Measurements from ENCODE around the gene ADARB2.
"Not testable (repeated sequence)": the region's sequence is repeated elsewhere in the genome, so short reads cannot be mapped to it uniquely, and the experiment has no call there.

ADARB2 gene

DNA sequence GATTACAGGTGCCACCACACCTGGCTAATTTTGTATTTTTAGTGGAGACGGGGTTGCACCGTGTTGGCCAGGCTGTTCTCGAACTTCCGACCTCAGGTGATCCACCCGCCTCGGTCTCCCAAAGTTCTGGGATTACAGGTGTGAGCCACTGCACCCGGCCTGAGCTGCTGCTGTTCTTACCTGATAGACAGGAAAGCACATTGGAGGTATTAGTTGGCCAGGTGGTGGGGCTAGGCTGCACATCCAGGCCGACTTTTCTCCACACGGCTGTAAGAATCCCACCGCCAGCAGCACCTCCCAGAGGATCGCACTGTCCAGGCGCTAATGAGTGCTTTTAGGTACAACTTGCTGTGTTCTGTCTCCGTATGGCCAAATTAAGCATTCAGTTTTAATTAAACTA lies 568.6 kb downstream of the ADARB2 start:
- no peak for DNase-seq (ENCODE audit: low read depth)

DNA sequence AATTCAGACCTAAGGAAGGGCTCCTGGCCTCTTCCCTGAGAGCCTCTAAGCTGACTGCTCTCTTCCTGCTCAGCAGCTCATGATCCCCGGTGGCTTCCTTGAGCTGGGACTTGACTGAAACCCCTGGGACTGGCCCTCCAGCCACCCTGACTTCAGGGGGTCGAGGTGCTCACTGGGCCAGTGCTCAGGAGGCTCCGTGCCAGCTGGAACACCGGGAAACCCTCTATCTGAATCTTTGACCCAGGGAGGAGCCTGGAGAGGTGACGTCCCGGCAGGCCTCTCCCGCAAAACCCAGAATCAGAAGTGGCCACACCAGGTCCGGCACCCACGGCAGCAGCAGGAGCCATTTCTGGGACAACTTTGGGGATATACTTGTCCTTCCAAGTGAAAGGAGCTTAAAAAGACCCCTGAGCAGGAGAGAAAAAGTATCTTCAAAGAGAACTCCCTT lies 570.5 kb downstream of the ADARB2 start:
- DNase-seq (ENCODE audit: low read depth) = no peak

- DNase-seq (ENCODE audit: low read depth) = no peak
Measured at GRCh38 chr10:1166101-1166827, 571.1 kb downstream of the ADARB2 start.

DNA sequence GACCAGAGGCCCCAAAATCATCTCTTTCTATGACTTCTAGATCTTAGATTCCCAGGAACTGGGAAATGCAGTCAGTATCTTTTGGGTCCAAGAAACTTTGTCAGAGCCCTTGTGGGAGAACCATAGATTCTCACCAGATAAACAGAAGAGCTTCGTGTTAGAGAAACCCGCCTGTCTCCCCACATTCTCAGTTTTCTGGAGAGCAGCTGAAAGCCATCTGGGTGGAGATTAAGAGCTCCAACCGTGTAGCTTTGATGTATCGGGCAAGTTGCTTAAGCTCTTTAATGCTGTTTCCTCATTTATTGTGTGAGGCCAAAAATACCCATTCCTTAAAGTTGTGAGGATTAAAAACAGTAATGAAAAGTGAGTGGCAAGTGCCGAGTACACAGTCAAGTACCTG lies 573.5 kb downstream of the ADARB2 start:
- no peak for DNase-seq (ENCODE audit: low read depth)

DNA sequence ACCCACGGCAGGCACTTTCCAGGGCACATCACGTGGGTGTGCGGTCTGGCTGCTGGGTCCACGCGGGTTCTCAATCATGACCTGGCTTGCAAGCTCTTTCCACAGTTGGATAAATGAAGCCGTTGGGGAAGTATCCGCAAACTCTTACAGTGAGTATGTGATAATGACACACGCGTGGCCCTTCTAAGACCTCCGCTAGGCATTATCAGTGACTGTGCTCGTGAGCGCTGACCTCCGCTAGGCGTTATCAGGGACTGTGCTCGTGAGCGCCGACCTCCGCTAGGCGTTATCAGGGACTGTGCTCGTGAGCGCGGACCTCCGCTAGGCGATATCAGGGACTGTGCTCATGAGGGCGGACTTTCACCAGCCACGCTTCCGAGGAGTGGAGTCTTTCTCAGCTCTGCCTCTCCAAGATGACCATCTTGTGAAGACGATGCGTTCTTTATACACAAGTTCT lies 574.1 kb downstream of the ADARB2 start:
- DNase-seq (ENCODE audit: low read depth) = no peak

DNA sequence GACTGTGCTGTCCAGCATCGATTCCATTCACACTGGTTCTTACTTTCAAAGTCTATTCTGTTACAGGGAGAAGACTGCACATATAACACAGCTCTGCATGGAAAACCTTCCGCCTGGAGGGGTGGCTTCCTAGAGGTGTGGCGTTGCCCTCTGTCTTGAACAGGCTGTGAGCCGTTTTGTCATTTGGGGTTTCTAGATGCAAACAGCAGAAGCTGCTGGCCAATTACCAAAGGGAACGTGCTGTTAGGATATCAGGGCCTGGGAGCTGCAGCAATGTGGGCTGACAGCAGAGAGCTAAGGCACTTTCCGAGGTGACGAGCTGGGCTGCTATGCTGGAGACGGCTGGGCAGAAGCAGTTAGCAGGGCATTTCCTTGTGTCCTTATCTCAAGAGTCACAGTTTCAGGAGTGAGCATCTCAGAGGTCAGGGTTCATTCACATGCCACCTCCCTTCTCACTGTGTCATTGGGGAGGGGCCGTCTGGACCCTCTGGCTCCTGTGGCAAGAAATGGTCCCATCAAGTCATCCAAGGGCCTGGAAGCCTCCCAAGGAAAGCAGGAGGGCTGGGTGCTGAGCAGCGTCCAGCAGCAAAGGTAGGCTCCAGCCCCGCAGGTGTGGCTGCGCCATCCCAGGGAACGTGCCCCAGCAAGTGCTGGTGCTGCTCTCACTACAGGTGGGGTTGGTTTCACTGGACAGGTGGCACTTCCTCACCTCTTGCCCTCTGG lies 574.7 kb downstream of the ADARB2 start:
- DNase-seq (ENCODE audit: low read depth) = no peak

- DNase-seq (ENCODE audit: low read depth) = not testable (repeated sequence)
Measured at GRCh38 chr10:1161315-1161673, 576.0 kb downstream of the ADARB2 start.

DNA sequence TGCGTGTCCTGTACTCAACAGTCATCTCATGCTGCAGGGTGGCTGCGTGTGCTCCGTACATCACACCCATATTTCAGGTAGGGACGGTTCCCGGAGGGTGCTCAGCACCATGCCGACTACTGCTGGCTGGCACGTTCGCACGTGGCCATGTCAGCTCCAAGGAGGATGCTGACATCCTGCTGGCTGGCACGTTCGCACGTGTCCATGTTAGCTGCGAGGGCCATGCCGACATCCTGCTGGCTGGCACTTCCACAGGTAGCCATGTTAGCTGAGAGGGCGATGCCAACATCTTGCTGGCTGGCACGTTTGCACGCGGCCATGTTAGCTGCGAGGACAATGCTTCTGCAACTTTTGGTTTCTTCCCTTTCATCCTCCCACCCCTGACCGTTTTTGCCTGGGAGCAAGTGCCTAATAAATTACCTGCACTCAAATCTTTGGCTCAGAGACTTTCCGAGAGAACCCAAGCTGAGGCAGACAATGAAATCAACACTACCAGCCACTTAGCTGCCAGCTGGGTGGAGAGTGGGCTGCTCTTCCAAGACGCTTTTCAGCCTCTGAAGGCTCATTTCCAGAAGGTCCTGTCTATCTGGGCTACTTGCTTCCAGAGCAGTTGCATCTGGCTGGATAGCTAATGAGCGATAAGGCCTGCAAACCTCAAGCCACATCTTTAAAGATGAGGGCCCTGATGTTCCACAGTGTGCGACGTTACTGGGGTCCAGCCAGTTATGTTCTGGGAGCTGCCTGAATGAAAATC lies 576.6 kb downstream of the ADARB2 start:
- DNase-seq (ENCODE audit: low read depth) = no peak

DNA sequence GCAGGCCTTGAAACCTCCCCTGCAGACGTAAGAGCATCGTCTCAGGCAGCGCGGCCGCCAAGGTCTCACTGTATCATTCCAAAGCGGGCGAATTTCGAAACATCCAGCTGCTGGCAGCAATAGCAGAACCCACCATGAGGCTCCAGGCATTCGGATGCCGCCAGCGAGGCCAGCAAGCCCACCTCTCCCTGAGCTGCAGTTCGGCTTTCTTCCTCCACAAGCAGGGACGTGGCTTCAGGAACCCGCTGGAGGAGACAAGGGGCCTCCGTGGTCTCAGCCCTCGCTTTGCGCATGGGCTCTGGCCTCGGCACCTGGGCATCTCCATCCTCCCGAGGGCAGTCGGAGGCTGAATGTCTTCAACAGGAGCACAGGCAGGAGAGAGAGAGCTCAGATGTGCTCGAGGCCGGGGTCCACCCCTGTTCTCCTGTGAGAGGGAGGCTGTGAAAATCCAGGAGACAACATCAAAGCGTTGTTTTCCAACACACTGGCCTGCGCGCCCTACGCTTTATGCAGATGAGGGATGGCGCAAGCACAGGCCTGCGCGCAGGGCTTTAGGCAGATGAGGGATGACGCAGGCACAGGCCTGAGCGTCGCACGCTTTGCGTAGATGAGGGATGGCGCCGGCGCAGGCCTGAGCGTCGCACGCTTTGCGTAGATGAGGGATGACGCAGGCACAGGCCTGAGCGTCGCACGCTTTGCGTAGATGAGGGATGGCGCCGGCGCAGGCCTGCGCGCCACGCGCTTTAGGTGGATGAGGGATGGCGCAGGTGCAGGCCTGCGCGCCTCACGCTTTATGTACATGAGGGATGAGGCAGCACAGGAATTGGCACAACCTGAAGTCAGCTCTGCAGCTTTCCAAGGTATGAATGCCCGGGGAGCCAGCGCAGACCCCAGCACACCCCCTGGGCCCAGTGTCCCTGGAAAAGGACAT lies 577.9 kb downstream of the ADARB2 start:
- no peak for DNase-seq (ENCODE audit: low read depth)

DNA sequence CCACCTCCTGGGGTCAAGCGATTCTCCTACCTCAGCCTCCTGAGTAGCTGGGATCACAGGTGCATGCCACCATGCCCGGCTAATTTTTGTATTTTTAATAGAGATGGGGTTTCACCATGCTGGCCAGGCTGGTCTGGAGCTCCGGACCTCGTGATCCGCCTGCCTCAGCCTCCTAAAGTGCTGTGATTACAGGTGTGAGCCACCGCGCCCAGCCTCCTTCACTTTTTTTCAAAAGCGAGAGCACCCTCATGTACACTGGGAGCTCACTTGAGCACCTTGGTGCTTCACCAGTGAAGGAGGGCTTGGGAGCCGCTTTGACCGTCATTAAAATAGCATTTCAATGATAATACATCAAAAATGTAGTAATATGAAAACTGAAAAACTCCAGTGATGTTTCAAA lies 578.8 kb downstream of the ADARB2 start:
- DNase-seq (ENCODE audit: low read depth) = not testable (repeated sequence)

DNA sequence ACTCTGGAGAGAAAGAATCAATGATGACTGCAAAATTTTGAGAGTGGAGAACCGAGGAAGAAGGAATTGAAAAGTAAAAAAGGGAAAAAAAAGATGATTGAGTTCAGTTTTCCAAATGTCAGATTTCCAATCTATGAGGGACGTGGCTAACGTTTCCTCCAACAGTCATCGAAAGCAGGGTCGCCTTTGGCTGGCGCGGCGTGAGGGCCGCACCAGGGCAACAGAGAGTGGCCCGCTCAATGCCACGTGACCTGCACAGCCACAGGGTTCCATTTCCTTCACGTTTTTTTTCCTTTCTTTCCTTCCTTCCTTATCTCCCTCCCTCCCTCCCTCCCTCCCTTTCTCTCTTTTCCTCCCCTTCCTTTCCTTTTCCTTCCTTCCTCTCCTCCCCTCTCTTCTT lies 579.3 kb downstream of the ADARB2 start:
- DNase-seq (ENCODE audit: low read depth) = no peak

- no peak for DNase-seq (ENCODE audit: low read depth)
Measured at GRCh38 chr10:1157615-1157933, 579.8 kb downstream of the ADARB2 start.

DNA sequence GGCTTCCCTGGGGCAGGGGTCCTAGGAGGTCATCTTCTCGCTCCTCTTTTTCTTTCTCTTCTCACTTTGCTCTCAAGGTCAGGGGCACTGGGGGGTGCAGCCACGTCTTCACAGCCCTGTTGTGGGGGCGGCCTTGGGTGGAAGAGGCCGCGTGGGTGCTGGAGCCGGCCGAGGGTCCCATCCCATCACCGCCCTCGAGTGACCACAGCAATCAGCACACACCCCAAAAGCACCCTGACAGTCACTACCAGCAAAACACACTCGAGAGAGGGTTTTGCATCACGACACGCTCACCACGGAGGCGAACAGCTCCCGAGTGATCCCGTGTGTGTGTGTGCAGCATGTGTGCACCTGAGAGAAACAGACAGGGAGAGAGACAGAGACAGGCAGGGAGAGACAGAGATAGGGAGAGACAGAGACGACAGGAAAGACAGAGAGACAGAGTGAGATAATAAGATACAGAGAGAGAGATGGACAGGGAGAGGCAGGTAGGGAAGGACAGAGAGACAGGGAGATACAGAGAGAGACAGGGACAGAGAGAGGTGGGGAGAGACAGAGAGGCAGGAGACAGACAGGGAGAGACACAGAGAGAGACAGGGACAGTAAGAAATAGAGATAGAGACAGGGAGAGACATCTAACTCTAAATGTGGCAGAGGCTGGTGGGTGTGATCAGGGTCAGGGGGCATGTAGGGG lies 580.3 kb downstream of the ADARB2 start:
- no peak for DNase-seq (ENCODE audit: low read depth)

GRCh38 chr10:1156616-1156886 lies 580.8 kb downstream of the ADARB2 start:
- no peak for DNase-seq (ENCODE audit: low read depth)

- DNase-seq (ENCODE audit: low read depth) = no peak
Measured at GRCh38 chr10:1155791-1156615, 581.3 kb downstream of the ADARB2 start.

DNA sequence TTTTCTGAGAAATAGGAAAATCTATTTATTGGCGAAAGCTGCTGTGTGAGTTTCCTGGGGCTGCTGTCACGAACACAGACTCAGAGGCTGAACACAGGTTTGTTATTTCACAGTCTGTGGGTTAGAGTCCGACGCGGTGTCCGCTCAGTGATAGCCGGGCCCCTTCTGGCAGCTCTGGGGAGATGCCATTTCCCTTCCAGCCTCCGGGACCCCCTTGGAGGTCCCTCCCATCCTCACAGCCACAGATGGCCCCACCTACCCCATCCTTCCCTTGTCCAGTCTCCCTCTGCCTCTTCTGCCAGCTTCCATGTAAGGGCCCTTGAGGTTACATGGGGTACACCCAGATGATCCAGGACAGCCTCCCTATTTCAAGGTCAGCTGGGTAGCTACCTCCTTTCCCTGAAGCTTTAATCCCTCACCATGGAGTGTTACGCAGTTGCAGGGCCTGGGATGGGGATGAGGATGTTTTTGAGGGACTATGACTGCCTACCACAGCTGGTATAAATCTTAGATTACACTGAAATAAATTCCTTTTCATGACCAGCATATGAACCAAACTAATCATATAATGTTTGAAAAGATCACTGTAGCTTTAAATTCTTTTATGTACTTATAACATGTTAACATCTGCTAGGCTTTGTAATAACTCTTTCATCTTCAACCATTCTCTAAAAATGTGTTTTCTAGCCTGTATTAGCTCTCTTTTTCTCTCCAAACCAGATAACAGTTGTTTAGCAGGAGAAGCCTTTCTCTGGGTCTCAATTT lies 582.6 kb downstream of the ADARB2 start:
- DNase-seq (ENCODE audit: low read depth) = no peak

DNA sequence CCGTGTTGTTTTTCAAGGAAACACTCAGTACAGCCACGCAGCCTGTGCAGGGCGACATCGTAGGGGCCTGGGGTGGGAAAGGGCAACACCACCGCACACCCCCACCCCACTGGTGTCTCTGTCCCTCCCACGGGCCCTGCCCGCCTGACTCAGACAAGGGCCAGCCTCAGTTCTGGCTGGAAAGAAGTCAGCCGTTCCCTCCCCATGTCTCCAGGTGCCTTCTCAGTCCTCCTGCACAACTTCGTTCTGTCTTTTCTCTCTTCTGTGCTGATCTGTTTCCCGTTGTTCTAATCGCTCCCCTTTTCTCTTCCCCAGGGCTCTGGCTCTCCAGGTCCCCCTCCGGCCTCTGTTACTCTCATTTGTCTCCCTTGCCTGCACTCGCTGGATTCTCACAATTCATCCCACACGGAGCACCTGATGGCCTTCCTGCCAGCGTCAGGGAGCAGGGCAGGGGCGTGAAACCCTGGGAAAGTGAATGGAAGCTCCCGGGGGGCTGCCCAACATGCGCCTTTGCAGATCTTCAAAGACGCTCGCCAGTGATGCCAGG lies 583.4 kb downstream of the ADARB2 start:
- no peak for DNase-seq (ENCODE audit: low read depth)

DNA sequence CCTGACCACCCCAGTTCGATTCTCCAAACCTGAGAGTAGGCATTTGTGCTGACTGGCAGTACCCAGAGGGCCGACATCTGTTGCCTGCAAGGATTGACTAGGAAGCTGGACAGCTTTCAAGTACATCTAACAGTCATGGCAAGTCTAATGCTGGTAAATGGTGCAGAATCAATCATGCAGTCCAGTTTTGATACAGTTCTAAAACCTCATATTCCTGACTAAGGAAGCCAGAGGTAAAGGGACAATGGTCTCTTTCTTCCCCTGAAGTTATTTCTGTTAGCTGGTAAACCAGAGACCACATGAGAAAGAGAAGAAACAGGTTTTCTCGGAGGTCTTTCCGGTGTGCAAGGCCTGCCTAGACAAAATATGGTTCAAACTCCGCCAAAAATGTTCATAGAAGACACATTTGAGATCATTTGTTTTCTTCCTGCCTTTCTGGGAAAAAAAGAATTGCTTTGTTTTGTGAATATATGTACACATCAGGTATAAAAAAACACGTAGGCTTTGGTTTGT lies 584.0 kb downstream of the ADARB2 start:
- DNase-seq (ENCODE audit: low read depth) = no peak
